Peyer's patch (tissue), 4 donors: Measurements from ENCODE around the gene NSG1.

ENCODE experiments used
- POLR2A ChIP-seq, 2 donors: fragments of 450-650 bp; IDR thresholded peaks; one replicate each; pipeline ENCODE4 v1.5.1; 2017; ENCODE audit warnings: antibody characterized with exemption in 2 of 2, mild to moderate bottlenecking in 2 of 2, moderate library complexity in 2 of 2
- TF ChIP-seq, protein P1 (sequence below), 6 experiments: fragments of 450-650 bp in 4 of 6; fragments of 200-600 bp in 2 of 6; sonication (generic) in 1 of 6; IDR thresholded peaks; one replicate each; pipeline ENCODE4 v1.5.1; 2017 to 2019; ENCODE audit warnings: antibody characterized with exemption in 6 of 6, mild to moderate bottlenecking in 3 of 6, moderate library complexity in 1 of 6

DNA sequence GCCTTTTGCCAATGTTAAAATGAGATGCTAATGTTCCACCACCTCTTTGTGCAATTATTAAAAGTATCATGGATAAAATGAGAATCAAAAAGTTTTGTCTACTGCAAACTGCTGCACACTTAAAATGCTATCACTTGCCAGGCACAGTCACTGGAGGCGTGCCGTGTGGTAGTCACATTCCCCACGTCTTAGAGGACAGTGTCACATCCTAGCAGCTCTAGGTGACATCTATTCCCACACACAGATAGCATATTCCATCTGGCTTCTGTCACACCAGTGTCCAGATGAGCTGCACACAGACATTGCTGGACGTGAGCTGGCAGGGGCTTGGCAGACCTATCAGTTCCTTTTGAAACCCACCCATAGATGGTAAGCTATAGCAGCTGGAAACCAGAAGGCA is 47.0 kb downstream of the NSG1 start:
- TF ChIP-seq, protein P1, sequence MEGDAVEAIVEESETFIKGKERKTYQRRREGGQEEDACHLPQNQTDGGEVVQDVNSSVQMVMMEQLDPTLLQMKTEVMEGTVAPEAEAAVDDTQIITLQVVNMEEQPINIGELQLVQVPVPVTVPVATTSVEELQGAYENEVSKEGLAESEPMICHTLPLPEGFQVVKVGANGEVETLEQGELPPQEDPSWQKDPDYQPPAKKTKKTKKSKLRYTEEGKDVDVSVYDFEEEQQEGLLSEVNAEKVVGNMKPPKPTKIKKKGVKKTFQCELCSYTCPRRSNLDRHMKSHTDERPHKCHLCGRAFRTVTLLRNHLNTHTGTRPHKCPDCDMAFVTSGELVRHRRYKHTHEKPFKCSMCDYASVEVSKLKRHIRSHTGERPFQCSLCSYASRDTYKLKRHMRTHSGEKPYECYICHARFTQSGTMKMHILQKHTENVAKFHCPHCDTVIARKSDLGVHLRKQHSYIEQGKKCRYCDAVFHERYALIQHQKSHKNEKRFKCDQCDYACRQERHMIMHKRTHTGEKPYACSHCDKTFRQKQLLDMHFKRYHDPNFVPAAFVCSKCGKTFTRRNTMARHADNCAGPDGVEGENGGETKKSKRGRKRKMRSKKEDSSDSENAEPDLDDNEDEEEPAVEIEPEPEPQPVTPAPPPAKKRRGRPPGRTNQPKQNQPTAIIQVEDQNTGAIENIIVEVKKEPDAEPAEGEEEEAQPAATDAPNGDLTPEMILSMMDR (IDR thresholded peaks at IDR 0.05): no peak
- TF ChIP-seq POLR2A (IDR thresholded peaks at IDR 0.05): no peak
